Uterus (tissue), 2 donors: ENCODE results near the gene FARS2.

Experiments used
- POLR2A ChIP-seq, 2 donors: fragments of 450-650 bp; IDR thresholded peaks; one replicate each; pipeline ENCODE4 v1.6.1; 2016; ENCODE audit warnings: antibody characterized with exemption in 2 of 2, mild to moderate bottlenecking in 1 of 2, moderate library complexity in 1 of 2
- TF ChIP-seq, protein P1 (sequence below), 4 experiments: fragments of 200-600 bp in 2 of 4; fragments of 450-650 bp in 2 of 4; sonication (generic) in 2 of 4; IDR thresholded peaks; one replicate each; pipeline ENCODE4 v1.5.1; 2016 to 2019; ENCODE audit warnings: antibody characterized with exemption in 4 of 4, mild to moderate bottlenecking in 2 of 4, moderate library complexity in 1 of 4

DNA sequence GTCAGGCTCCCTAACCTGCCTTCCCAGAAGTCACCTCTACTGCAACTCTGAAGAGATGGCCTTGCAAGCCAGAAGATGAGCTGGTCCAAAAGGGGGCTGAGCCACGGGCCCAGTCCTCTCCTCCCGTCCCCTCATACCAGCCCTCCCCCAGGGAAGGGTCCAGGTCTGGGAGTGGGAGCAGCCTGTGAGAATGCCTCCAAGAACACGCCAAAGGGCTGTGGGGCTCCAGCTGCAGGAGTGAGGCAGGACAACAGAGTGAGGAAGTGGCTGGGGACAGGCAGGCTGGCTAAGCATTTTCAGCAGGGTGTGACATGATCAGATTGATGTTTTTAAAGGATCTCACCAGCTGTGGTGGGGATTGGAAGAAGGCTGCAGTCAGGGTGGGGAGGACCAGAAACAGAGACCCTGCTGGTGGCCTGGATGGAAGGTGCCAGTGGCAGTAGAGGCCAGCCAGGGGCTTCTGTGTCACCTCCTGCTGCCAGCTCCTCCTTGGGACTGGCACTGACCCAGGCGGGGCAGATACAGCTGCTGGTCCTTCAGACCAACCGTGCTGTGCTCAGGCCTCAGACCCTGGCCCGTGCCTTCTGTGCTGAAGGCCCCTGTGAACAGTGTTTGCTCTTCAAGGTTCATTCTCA, 487.8 kb downstream of the FARS2 start:
- TF ChIP-seq, protein P1, sequence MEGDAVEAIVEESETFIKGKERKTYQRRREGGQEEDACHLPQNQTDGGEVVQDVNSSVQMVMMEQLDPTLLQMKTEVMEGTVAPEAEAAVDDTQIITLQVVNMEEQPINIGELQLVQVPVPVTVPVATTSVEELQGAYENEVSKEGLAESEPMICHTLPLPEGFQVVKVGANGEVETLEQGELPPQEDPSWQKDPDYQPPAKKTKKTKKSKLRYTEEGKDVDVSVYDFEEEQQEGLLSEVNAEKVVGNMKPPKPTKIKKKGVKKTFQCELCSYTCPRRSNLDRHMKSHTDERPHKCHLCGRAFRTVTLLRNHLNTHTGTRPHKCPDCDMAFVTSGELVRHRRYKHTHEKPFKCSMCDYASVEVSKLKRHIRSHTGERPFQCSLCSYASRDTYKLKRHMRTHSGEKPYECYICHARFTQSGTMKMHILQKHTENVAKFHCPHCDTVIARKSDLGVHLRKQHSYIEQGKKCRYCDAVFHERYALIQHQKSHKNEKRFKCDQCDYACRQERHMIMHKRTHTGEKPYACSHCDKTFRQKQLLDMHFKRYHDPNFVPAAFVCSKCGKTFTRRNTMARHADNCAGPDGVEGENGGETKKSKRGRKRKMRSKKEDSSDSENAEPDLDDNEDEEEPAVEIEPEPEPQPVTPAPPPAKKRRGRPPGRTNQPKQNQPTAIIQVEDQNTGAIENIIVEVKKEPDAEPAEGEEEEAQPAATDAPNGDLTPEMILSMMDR (IDR thresholded peaks at IDR 0.05), result no peak
- TF ChIP-seq POLR2A (IDR thresholded peaks at IDR 0.05), result no peak
